ENCODE measurements around the gene RABGAP1L.
"Not testable (repeated sequence)": the region's sequence is repeated elsewhere in the genome, so short reads cannot be mapped to it uniquely, and the experiment has no call there.

The RABGAP1L gene

DNA sequence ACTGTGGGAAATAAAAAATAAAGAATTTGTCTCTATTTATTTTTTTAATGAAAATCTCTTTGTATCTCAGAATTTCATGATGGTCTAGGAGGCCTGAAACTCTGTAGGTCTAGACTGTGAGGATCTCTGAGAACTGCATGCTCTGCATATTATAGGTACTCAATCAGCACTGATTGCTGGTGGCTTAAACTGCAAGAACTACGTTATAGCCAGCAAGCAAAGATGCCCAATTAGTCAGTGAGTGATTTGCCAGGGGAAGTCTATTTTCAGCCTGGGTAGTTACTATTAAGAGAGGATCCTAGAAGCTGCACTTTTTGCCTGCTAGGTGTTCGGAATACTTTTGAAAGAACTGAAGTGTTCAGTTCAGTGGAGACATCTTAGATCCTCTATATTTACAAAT is 375.9 kb downstream of the RABGAP1L start:
- Mint-ChIP-seq H3K4me1 (no peaks in the 10 kb centered on the region), H3K36me3 (ENCODE audit: low read depth) (peaks cover 9% of the 10 kb centered on the region), H3K4me3 (no peak overlapping the region), H3K9me3 (peaks cover 30% of the 10 kb centered on the region), H3K27ac (no peak overlapping the region), H3K27me3 (ENCODE audit: low read depth) (no peaks in the 10 kb centered on the region)
- TF ChIP-seq, protein P1, sequence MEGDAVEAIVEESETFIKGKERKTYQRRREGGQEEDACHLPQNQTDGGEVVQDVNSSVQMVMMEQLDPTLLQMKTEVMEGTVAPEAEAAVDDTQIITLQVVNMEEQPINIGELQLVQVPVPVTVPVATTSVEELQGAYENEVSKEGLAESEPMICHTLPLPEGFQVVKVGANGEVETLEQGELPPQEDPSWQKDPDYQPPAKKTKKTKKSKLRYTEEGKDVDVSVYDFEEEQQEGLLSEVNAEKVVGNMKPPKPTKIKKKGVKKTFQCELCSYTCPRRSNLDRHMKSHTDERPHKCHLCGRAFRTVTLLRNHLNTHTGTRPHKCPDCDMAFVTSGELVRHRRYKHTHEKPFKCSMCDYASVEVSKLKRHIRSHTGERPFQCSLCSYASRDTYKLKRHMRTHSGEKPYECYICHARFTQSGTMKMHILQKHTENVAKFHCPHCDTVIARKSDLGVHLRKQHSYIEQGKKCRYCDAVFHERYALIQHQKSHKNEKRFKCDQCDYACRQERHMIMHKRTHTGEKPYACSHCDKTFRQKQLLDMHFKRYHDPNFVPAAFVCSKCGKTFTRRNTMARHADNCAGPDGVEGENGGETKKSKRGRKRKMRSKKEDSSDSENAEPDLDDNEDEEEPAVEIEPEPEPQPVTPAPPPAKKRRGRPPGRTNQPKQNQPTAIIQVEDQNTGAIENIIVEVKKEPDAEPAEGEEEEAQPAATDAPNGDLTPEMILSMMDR (IDR thresholded peaks at IDR 0.05; ENCODE audit: unreplicated experiment in 3 of 3): no peak

DNA sequence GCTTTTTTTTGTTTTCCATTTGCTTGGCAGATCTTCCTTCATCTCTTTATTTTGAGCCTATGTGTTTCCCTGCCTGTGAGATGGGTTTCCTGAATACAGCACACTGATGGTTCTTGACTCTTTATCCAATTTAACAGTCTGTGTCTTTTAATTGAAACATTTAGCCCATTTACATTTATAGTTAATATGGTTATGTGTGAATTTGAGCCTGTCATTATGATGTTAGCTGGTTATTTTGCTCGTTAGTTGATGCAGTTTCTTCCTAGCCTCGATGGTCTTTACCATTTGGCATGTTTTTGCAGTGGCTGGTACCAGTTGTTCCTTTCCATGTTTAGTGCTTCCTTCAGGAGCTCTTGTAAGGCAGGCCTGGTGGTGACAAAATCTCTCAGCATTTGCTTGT is 384.1 kb downstream of the RABGAP1L start:
- H3K4me1 Mint-ChIP-seq, H3K4me3 Mint-ChIP-seq, H3K27ac Mint-ChIP-seq: not testable (repeated sequence)

DNA sequence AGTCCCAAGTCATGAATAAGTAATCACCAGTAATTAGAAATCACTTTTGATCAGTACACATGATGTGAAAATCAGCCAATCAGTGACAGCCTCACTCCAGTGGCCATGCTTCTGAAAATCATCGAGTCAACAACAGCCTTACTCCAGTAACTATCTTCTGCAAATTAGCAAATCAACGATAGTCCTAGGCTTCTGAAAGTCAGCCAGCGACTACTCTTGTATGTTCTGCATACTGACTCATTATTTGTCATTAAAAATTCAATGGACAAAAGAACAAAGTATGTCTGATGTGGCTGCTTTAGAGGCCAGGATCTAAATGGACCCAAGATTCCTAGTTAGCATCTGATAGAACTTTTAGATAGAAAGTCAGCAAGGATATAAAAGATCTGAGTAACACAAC is 391.0 kb downstream of the RABGAP1L start:
- H3K4me3 Mint-ChIP-seq: no peak overlapping the region
- TF ChIP-seq, protein P1 (IDR thresholded peaks at IDR 0.05; ENCODE audit: unreplicated experiment in 3 of 3): no peak
- H3K36me3 Mint-ChIP-seq (ENCODE audit: low read depth): peaks cover 7% of the 10 kb centered on the region
- H3K9me3 Mint-ChIP-seq: peaks cover 4% of the 10 kb centered on the region
- H3K27ac Mint-ChIP-seq: no peak overlapping the region
- H3K4me1 Mint-ChIP-seq: no peaks in the 10 kb centered on the region
- H3K27me3 Mint-ChIP-seq (ENCODE audit: low read depth): no peaks in the 10 kb centered on the region

More for the DNA sequence above, 384.1 kb downstream of the RABGAP1L start:
- Mint-ChIP-seq H3K36me3 (ENCODE audit: low read depth) (peaks cover 10% of the 10 kb centered on the region), H3K9me3 (peaks cover 43% of the 10 kb centered on the region)
- not testable (repeated sequence) for H3K27me3 Mint-ChIP-seq (ENCODE audit: low read depth)

DNA sequence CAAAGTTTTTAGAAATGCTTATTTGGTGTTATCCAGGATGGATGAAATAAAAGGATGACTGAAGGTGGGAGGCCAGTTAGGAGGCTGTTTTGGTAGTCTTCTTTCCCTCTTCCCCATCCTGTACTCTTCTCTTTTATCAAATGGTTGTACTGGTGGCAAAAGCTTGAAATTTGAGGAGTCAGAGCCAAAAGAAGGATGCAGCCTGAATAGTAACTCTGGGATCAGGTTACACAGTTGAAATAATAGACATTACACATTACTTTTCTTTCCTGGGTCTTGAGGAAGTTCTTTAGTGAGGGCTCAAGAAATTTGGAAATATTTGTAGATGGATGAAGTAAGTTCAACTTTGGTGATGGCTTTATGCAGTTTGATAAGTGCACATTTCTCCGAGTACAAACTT is 397.1 kb downstream of the RABGAP1L start:
- peaks cover 5% of the 10 kb centered on the region for H3K9me3 Mint-ChIP-seq

DNA sequence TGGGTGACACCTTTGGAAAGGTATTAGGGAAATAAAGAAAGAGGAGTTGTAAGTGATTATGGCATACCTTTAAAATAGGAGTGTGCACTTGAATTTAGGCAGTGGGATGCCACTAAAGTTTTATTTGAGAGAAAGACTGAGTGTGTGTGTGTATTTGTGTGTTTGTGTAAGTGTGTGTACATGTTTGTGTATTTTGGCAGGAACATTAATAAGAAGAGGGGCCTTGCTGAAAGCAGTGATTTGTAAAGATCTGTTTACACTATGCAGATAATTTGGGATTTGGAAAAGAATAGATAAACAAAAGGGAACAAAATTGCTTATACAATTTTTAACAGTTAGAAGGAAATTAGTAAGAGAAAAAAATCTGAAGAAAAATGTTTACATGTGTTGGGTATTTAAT is 409.2 kb downstream of the RABGAP1L start:
- no peaks in the 10 kb centered on the region for H3K27me3 Mint-ChIP-seq (ENCODE audit: low read depth)
- no peaks in the 10 kb centered on the region for H3K9me3 Mint-ChIP-seq
- H3K36me3 Mint-ChIP-seq (ENCODE audit: low read depth): no peaks in the 10 kb centered on the region
- H3K27ac Mint-ChIP-seq: no peak overlapping the region
- TF ChIP-seq, protein P1 (IDR thresholded peaks at IDR 0.05; ENCODE audit: unreplicated experiment in 3 of 3): no peak
- H3K4me3 Mint-ChIP-seq: no peak overlapping the region
- H3K4me1 Mint-ChIP-seq: no peaks in the 10 kb centered on the region

More for the DNA sequence above, 397.1 kb downstream of the RABGAP1L start:
- Mint-ChIP-seq H3K27ac (no peak overlapping the region), H3K27me3 (ENCODE audit: low read depth) (no peaks in the 10 kb centered on the region), H3K4me3 (no peak overlapping the region), H3K4me1 (peaks cover 4% of the 10 kb centered on the region), H3K36me3 (ENCODE audit: low read depth) (no peaks in the 10 kb centered on the region)
- TF ChIP-seq, protein P1 (IDR thresholded peaks at IDR 0.05; ENCODE audit: unreplicated experiment in 3 of 3): no peak

DNA sequence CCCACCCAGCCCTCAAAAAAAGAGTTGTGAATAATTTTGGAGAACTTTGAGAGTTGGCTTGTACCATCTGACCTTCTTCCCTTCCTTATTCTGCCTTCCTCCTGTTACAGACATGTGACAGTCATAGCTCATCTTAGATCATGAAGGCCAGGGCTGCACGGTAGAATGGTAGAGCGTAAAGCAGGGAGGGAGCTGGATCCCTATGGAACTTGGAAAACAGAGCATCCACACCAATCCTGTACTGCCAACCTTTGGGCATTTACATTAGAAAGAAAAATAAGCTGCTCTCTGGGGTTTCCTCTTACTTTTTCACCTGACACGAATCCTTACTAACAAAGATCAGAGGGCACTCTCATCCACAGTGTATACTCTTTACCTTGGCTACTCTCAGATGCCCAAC is 409.9 kb downstream of the RABGAP1L start:
- H3K27ac Mint-ChIP-seq: no peak overlapping the region
- no peaks in the 10 kb centered on the region for H3K9me3 Mint-ChIP-seq
- no peaks in the 10 kb centered on the region for H3K36me3 Mint-ChIP-seq (ENCODE audit: low read depth)
- H3K4me3 Mint-ChIP-seq: no peak overlapping the region
- H3K4me1 Mint-ChIP-seq: no peaks in the 10 kb centered on the region
- TF ChIP-seq, protein P1 (IDR thresholded peaks at IDR 0.05; ENCODE audit: unreplicated experiment in 3 of 3): no peak
- no peaks in the 10 kb centered on the region for H3K27me3 Mint-ChIP-seq (ENCODE audit: low read depth)
